Measurements from ENCODE around the gene PSMG1.
"Not testable (repeated sequence)": the region's sequence is repeated elsewhere in the genome, so short reads cannot be mapped to it uniquely, and the experiment has no call there.

The PSMG1 gene, protein sequence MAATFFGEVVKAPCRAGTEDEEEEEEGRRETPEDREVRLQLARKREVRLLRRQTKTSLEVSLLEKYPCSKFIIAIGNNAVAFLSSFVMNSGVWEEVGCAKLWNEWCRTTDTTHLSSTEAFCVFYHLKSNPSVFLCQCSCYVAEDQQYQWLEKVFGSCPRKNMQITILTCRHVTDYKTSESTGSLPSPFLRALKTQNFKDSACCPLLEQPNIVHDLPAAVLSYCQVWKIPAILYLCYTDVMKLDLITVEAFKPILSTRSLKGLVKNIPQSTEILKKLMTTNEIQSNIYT

DNA sequence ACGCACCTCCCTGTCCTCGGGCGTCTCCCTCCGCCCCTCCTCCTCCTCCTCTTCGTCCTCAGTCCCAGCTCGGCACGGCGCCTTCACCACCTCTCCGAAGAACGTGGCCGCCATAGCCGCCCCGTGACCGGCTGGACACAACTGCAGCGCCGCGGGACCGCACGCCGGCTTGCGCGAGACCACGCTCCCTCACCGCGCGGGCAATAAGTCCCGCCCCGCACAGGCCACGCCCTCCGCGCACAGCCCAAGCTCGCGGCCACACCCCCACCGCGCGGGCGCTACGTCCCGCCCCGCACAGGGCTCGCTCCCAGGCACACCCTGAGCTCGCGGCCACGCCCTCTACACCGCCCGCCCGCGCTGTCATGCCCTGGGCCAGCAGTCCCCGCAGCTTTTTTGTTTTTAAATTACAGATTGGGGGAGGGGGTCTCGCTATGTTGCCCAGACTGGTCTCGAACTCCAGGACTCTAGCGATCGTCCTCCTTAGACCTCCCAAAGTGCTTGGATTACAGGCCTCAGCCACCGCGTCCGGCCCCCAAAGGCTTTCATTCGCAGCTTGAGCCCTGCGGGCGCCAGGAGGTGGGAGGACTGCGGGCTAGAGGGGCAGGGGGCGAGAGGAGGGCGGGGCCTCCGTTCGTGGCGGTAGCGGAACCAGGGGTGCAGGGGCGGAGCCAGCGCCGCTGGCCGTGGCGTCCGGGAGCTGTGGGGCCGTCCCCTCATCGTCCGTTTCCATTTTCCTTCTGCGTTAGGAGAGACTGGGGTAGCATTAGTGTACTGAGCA lies at the start of gene PSMG1:
PSMG1 (minus strand) TSS at position 180 of the 778 bp plus-strand sequence; CDS start at position 114, 66 bp downstream.
- DNase-seq = peak; percentile 39 to 91 (median 83)

DNA sequence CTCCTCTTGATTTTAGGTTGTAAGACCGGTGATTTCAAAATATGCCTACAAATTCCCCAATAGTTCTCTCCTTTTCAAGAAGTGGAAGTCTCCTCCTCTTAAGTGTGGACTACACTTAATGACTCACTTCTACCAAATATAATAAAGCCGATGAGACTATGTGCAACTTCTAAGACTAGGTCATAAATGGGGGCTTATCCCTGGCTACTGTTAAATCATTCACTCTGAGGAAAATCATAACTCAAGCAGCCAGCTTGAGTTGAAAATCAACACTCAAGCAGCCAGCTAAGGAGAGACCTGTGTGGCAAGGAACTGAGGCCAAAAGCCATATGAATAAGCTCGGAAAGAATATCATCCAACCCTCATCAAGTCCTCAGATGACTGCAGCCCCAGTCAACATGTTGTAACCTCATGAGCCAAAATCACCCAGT lies 49.6 kb upstream of the PSMG1 start:
- no peak for DNase-seq

DNA sequence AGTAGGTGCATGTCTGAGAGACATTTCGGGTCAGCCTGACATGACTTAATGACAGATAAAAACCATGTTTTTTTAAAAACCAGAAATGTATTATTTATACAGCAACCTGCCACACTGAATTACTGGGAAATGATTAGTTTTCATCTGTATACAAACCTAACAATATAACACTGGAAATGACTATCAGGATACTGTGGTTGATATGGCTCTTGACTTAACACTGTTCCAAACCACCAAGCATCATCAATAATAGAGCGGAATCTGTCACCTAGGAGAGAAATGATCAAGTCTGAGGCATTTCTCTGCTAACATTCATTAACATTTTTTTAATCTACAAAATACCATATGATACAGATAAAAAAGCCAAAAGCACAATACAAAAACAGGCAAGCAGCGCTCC lies 41.7 kb upstream of the PSMG1 start:
- no peak for DNase-seq

DNA sequence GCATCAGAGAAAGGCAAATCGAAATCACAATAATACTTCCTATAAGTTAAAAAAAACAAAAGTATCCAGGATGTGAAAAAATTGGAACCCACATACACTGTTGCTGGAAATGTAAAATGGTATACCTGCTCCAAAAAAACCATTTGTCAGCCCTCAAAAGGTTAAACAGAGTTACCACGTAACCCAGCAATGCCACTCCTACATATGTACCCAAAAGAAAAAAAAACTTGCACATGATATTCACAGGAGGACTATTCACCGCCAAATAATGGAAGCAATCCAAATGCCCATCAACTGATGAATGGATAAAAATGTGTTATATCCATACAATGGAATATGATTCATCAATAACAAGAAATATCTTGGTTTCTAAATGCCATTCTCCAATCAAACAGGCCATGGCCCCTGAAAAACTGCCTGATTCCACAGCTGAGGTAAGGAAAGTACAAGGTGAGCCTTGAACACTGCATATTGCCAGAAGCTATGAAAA lies 38.8 kb upstream of the PSMG1 start:
- DNase-seq = no peak

DNA sequence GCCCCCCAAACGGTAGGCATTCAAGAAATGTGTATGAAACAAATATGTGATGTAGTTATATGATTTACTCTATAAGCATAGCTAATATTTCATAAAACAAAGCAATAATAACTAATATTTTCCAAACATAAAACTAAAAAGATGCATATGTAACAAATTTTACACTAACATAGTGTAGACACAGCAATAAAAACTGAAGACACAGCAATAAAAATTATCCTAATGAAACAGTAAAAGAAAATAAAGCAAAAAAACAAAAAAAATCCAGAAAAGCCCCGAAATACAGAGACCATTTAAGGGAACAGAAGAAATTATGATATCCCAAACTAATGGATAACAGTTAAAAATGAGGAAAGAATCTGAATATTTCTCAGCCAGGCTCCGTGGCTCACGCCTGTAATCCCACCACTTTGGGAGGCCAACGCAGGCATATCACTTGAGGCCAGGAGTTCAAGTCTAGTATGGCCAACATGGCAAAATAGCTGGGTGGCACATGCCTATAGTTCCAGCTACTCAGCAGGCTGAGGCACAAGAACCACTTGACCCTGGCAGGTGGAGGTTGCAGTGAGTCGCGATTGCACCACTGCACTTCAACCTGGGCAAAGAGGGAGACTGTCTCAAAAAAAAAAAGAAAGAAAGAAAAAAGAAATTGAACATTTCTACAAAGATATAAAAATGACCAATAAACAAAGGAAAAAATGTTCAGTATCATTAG lies 38.2 kb upstream of the PSMG1 start:
- DNase-seq = no peak

DNA sequence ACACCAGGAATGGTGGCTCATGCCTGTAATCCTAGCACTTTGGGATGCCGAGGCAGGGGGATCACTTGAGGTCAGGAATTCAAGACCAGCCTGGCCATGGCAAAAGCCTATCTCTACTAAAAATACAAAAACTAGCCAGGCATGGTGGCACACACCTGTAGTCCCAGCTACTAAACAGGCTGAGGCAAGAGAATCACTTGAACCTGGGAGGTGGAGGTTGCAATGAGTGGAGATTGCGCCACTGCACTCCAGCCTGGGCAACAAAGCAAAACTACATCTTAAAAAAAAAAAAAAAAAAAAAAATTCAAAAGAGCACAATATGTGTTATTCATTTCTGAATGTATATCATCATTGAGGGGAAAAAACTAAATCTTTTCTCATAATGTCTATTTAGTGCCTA lies 37.6 kb upstream of the PSMG1 start:
- not testable (repeated sequence) for DNase-seq

DNA sequence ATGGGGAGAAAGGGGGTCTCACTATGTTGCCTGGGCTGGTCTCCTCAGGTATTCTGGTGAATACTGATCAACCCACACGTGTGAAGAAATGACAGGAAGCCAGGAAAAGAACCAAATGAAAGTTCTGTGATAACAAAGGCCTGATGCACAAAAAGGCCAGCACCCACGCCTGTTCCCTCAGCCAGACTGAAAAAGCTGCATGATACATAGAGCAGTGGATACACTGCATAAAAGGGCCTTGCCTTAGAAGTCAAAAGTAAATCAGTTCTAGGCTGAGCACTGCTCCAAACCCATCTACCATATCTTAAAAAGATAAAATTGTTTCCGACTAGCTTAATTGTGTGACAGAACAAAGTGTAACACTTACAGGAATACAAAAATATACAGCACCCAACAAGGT lies 36.9 kb upstream of the PSMG1 start:
- DNase-seq = no peak

DNA sequence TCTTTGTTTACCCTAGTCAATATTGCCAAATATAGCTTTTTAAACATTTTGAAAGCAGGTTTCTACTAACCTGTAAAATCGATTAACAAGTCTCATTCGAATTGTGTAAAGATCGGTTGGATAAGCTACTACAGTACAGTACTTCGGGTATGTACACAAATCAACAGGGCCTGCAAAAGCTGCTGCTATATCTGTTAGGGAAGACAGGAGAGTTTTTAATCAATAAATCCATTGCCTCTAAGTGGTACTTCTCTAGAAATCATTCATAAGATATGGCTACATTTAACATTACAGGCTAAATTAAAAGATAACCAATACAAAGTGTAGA lies 34.8 kb upstream of the PSMG1 start:
- DNase-seq = no peak

DNA sequence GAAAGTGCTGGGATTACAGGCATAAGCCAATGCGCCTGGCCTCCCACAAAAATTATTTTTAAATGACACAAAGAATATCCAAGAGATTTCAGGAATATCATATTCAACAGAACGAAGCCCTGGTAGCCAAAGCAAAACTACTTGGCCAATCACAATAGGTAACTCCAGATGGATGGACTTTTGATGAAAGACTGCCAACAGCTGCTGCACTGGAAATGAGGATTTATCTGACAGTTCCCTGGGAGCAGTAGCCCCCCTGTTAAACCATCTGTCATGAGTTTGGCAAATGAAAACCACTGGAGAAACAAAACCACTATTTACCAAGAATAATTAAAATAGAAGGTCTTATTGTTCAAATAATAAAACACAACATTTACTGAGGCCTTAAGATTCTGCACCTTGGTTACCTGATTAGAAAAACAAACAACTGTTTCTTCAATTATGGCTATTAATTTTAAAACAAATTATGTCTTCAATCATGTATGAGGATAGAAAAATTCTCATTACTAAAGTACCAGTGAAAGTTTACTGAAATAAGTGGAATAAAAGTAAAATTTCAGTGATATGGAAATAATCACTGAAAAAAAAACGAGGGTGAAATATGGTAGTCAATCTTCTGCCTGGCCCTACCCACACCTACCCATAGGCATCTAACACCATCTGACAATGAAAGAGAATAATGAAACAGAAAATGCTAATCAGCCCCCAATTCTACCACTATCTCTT lies 34.3 kb upstream of the PSMG1 start:
- no peak for DNase-seq

DNA sequence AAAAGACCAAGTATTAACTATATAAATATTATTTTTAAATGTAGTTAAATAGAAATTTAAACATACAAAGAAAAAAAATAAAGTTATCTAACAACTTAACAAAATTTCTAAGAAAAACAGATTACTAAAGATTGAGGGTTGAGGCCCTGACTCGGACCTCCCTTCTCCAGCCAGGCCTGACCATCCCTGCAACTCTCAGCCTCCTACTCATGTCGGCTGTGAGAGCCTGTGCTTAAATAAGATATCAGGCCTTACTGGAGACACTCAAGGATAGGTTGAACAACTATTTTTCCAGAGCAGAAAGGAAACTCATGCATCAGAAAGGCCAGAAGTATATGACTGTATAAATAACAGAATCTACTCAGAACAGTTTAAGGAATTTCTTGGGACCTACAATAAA lies 33.0 kb upstream of the PSMG1 start:
- DNase-seq = no peak

DNA sequence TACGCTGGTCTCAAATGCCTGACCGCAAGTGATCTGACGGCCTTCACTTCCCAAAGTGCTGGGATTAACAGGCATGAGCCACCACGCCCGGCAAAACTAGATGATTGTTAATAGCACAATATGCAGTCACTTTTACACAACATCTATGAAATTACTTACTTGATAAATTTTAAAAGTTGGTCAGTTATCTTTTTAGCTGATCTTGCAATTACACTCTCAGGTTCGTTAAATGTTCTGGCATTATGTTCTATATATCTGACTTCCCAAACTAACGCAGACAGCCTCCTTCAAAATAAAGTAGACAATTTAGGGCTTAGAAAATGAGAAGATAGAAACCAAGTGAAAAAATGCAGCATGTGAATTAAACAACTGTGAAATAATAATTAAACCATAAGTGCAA lies 31.8 kb upstream of the PSMG1 start:
- DNase-seq = no peak

DNA sequence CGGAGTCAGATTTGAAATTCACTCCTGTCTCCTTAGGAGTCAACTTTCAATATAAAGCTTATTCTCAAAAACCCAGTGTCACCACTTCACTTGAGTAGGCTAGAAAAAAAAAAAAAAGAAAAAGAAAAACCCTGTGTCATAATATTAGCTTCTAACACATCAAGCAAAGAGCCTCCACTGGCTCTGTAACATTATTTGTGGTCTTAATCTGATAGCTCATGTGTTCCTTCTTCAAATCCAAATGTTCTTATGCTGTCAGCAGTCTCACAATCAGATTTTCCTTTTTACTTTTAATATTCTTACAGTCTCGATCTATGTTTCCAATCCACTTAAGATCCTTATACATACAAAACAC lies 26.1 kb upstream of the PSMG1 start:
- DNase-seq = no peak

DNA sequence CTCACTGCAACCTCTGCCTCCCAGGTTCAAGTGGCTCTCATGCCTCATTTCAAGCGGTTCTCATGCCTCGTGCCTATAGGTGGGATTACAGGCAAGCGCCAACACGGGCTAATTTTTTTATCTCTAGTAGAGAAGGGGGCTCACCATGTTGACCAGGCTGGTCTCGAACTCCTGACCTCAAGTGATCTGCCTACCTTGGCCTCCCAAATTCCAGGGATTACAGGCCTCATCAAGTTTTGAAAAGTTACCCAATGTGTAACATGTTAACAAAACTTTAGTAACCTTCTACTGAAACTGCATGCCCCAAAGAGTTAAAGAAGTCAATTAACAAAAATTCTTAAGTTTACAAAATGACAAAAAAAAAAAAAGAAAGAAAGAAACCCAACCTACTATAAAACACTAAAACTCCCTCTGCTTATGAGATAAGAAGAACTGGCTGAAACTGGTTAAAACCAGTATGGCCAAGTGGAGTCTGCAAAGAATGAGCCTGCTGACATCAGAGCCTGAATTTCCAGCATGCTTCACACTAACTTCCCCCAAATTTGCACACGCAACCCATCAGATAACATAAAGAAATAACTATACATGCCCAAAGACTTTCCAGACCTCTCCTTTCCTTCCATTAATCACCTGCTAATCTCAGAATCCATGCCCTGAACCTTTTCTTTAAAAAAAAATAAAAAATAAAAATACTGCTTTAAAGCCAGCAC lies 25.5 kb upstream of the PSMG1 start:
- DNase-seq = no peak

DNA sequence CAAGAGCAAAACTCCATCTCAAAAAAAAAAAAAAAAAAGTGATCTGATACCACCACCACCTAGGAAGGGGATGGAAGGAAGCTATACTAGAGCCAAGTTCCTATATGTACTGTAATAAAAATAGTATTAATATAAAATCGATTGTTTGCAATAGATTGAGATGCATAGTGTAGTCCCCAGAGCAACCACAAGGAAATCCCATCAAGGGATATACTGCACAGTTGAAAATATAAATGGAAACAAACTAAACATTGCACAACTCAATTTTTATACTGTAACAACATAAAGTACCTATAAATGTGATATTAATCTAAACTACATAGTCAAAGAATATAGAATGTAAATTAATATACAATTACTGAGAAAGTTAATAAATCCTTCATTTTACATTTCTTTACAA lies 20.9 kb upstream of the PSMG1 start:
- no peak for DNase-seq

DNA sequence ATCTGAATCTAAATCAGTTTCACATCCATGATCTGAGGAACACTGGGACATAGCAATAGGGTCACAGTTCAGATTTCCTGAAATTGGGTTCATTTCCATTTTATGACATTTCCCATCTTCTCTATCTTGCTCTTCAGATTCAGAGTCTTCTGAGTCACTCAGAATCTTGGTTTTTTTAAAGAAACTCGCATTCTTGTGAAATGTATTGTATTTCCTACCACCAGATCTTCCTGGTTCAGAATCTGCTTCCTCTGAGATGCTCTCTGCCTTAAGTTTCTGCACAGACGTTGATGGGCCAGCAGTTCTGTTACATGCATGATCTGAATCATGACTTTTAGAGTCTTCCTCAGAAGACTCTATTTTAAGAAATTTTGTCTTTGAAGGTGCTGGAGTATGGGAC lies 15.5 kb upstream of the PSMG1 start:
- no peak for DNase-seq

DNA sequence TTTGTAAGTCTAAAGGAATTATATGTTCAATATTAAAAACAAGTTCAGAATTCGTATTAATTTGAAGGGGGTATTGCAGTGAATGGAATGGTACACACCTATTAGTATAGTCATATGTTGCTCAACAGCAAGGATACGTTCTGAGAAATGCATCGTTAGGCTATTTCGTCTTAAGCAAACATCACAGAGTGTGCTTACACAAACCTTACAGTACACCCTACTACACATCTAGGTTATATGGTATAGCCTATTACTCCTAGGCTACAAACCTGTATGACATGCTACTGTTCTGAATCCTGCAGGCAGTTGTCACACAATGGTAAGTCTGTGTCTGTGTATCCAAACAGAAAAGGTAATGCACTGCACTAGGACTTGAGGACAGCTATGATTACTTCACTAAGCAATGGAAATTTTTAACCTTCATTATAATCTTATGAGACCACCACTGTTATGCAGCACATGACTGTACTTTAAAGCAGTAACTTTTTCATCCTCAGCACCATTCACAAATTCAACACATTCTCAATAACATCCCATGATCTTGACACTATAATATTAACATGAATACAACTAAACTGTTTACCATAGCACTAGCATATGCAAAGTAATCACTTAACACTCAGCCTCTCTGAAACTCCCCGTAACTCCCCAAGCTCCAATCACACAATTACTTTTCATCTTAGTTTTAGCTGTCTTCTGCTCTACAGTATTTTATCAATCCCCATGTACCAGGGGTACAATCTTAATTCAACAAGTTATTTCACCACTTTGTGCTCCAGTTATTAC lies 14.4 kb upstream of the PSMG1 start:
- DNase-seq = no peak

DNA sequence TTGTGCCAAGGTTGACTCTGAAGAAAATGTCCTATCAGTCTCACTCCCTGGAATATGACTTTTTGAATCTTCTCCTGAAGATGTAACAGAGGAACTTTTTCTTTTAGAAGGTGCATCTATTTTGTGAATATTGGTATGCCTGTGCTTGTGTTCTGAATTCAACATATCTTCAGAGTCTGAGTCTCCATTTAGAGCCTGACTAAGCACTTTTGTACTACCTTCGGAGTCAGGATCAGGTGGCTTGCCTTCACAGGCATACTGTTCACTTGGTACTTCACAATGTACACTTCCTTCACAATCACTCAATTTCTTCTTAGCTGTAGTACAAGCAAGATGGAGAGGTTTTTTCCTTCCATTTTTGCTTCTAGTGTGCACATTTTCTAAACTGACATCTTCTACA lies 13.6 kb upstream of the PSMG1 start:
- DNase-seq = no peak

DNA sequence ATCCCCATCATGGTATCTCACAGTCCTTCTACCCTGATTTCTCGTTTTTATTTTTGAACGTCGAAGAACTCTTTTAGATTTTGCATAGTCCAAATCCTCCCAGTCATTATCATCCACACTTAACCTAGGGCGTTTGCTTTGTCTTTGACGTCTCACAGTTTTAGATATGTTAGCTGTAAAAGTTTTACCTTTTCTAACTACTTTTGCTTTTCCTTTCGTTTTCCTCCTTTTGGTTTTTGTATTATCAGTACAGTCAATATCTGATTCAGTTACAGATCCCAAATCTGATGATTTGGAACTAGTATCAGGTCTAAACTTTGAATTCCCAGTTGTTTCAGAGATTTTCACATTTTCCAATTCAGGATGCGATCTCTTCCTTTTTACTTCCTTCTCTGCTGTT lies 13.1 kb upstream of the PSMG1 start:
- DNase-seq = no peak

DNA sequence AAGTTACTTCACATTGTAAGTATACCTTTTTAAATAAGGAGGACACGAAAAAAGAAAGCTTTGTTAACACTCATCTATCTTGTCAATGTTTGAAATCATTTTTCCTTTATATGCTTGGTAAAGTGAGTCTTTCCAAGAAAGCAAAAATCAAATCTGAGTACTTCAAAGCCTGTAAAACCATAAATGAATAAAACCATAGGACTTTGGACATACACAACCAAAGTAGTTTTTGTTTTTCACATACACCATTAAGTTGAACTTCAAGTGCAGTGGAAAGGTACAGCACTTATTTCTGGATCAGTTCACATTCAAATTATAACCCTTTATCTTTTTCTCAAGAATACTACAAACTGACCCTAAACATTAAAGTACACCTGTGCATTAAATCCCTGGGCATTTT lies 10.1 kb upstream of the PSMG1 start:
- no peak for DNase-seq

DNA sequence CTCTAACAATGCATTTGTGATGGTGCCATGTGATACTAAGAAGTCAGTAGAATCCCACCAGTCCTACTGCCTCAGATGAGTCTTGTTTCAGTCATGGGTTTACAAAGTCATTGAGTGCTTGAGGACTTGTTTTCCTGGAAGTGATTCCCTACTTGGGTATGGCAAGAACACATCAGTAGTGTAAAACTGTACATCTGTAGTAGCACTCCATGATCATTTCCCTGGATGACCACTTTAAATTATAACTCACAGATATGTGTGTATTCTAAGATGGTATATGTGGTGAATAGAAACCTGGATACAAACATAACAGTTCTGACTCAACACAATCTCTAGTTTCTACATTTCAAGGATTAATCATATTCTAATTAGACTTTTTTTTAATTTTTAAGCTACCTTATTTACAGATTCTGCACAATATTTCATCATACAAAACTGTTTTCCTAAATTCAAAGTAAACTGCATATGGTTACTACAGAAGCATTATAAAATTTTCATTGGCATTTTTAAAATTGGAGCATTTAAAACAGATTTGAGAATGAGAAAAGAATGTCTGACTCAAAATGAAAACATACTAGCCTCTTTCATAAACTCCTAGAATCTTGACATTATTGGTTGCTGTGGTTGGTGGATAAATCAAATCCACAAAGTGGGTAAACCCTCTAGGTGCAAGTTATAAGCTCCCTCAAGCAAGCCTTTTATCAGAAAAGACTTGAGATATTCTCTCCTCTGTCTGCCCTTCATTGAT lies 6.8 kb upstream of the PSMG1 start:
- no peak for DNase-seq
